HCT116 (cell line): ENCODE data around the gene MADCAM1. TPM values are rescaled to one million over a fixed set of nuclear protein-coding genes. Genes with fewer than 3 reads are reported as not detected.

ENCODE experiments used
- ATAC-seq: fragments of 200-7000 bp; cut with Tn5 transposase; 2 replicates; pipeline ENCODE4 v1.9.1; 2020; ENCODE audit warnings: mild to moderate bottlenecking, moderate library complexity
- BruUV-seq: library from RNA; stranded (reverse); fragments of 400-500 nt; replicated peaks from 2 replicates; lab custom pipeline; 2021; lab: Mats Ljungman, UMichigan
- CTCF ChIA-PET: fragments of 300-600 bp; sonication (Branson Sonifier 250); formaldehyde crosslinking; loops from one replicate; lab custom pipeline; 2021; ENCODE audit warnings: antibody characterized with exemption; lab: Charles Lee
- POLR2A ChIA-PET: fragments of 300-600, 350-600 bp; sonication (Branson Sonifier 250); formaldehyde crosslinking; loops from one replicate; lab custom pipeline; 2021; ENCODE audit warnings: antibody characterized with exemption; lab: Charles Lee
- RAD21 ChIA-PET, 2 experiments: fragments of 300-600 bp; sonication (Branson Sonifier 250); formaldehyde crosslinking; loops; one replicate each; lab custom pipeline; 2023; ENCODE audit warnings: low total read pairs in 2 of 2; ENCODE audit not compliant: uncharacterized antibody in 2 of 2, unreplicated experiment in 2 of 2, low non-redundant PET in 1 of 2; lab: Charles Lee
- DNase-seq: peaks from one replicate; pipeline ENCODE4 v3.0.0-alpha.2; 2010; ENCODE audit warnings: low read depth, low spot score
- H2AFZ ChIP-seq: fragments of 200-600 bp; shearing (Covaris generic), sonication (generic); 2 replicates; pipeline ENCODE4 v1.6.1; 2017; ENCODE audit warnings: low read depth, mixed run types, mixed read lengths, antibody characterized with exemption, low read length; ENCODE audit not compliant: poor library complexity, severe bottlenecking
- H3K27ac ChIP-seq: 2 replicates; pipeline ENCODE4 v1.5.1; 2012; ENCODE audit warnings: low read depth, low read length
- H3K27me3 ChIP-seq: fragments of 200-600 bp; sonication (generic); 2 replicates; pipeline ENCODE4 v1.6.1; 2016; ENCODE audit warnings: mixed run types, low read length, mixed read lengths; ENCODE audit not compliant: insufficient read depth
- H3K36me3 ChIP-seq, 2 experiments: fragments of 200-500 bp in 1 of 2; fragments of 200-600 bp in 1 of 2; sonication (Bioruptor generic) in 1 of 2; sonication (generic) in 1 of 2; 2 replicates each; pipeline versions ENCODE4 v1.5.1 to v1.6.1; 2014 to 2016; ENCODE audit warnings: low read length in 2 of 2, inconsistent platforms in 1 of 2, mixed read lengths in 1 of 2, mixed run types in 1 of 2; ENCODE audit not compliant: insufficient read depth in 2 of 2, control insufficient read depth in 1 of 2
- H3K4me1 ChIP-seq, 2 experiments: fragments of 200-600 bp in 1 of 2; sonication (generic) in 1 of 2; 2 replicates each; pipeline versions ENCODE4 v1.5.1 to v1.6.1; 2012 to 2017; ENCODE audit warnings: low read length in 2 of 2, inconsistent platforms in 1 of 2, mild to moderate bottlenecking in 1 of 2, mixed read lengths in 1 of 2, mixed run types in 1 of 2, moderate library complexity in 1 of 2; ENCODE audit not compliant: insufficient read depth in 2 of 2, control insufficient read depth in 1 of 2
- H3K4me2 ChIP-seq: fragments of 200-600 bp; sonication (generic); 2 replicates; pipeline ENCODE4 v1.6.1; 2017; ENCODE audit warnings: mixed run types, low read length, mixed read lengths
- H3K4me3 ChIP-seq, 2 experiments: fragments of 200-600 bp in 1 of 2; sonication (generic) in 1 of 2; replicated peaks in 1 of 2; 2 replicates each; pipeline ENCODE4 v1.5.1; 2011 to 2016; ENCODE audit warnings: low read length in 2 of 2, control low read depth in 1 of 2, low read depth in 1 of 2, mild to moderate bottlenecking in 1 of 2, mixed read lengths in 1 of 2, mixed run types in 1 of 2
- H3K79me2 ChIP-seq: fragments of 200-600 bp; sonication (generic); 2 replicates; pipeline ENCODE4 v1.6.1; 2017; ENCODE audit warnings: mild to moderate bottlenecking, mixed run types, low read length, moderate library complexity, mixed read lengths; ENCODE audit not compliant: insufficient read depth
- H3K9ac ChIP-seq: fragments of 200-600 bp; sonication (generic); 2 replicates; pipeline ENCODE4 v1.6.1; 2016; ENCODE audit warnings: low read length, mixed read lengths
- H3K9me2 ChIP-seq: fragments of 200-600 bp; sonication (generic), shearing (Covaris generic); 2 replicates; pipeline ENCODE4 v1.6.1; 2017; ENCODE audit warnings: mixed run types, mild to moderate bottlenecking, moderate library complexity; ENCODE audit not compliant: insufficient read depth
- H3K9me3 ChIP-seq, 2 experiments: fragments of 200-500 bp in 1 of 2; fragments of 200-600 bp in 1 of 2; sonication (Bioruptor generic) in 1 of 2; sonication (generic) in 1 of 2; 2 replicates each; pipeline ENCODE4 v1.6.1; 2014 to 2017; ENCODE audit warnings: low read length in 2 of 2, mixed read lengths in 2 of 2, inconsistent platforms in 1 of 2, low read depth in 1 of 2, mild to moderate bottlenecking in 1 of 2, mixed run types in 1 of 2, moderate library complexity in 1 of 2; ENCODE audit not compliant: control insufficient read depth in 1 of 2, insufficient read depth in 1 of 2
- H4K20me1 ChIP-seq: fragments of 200-600 bp; sonication (generic), shearing (Covaris generic); 2 replicates; pipeline ENCODE4 v1.6.1; 2017; ENCODE audit warnings: mixed run types, mild to moderate bottlenecking, moderate library complexity; ENCODE audit not compliant: insufficient read depth
- ELF1 ChIP-seq: IDR thresholded peaks from 2 replicates; pipeline ENCODE4 v1.6.1; 2012; ENCODE audit warnings: low read depth, borderline replicate concordance
- EZH2phosphoT487 ChIP-seq: fragments of 200-600 bp; IDR thresholded peaks from 2 replicates; pipeline ENCODE4 v1.6.1; 2018; ENCODE audit warnings: antibody characterized with exemption, borderline replicate concordance
- FOSL1 ChIP-seq: IDR thresholded peaks from 2 replicates; pipeline ENCODE4 v1.6.1; 2012; ENCODE audit warnings: low read depth
- JUND ChIP-seq: IDR thresholded peaks from 2 replicates; pipeline ENCODE4 v1.6.1; 2012
- POLR2A ChIP-seq: IDR thresholded peaks from 2 replicates; pipeline ENCODE4 v1.7.0; 2011; ENCODE audit warnings: borderline replicate concordance; ENCODE audit not compliant: insufficient read depth, insufficient read length; ENCODE audit errors: extremely low read depth
- POLR2AphosphoS5 ChIP-seq: IDR thresholded peaks from 2 replicates; pipeline ENCODE4 v1.6.1; 2011; ENCODE audit warnings: mild to moderate bottlenecking, low read depth, low read length, moderate library complexity
- RAD21 ChIP-seq: IDR thresholded peaks from 2 replicates; pipeline ENCODE4 v1.6.1; 2012; ENCODE audit warnings: low read depth, mild to moderate bottlenecking
- SIN3A ChIP-seq: IDR thresholded peaks from 2 replicates; pipeline ENCODE4 v1.6.1; 2012; ENCODE audit warnings: low read depth
- SP1 ChIP-seq: IDR thresholded peaks from 2 replicates; pipeline ENCODE4 v1.6.1; 2012; ENCODE audit warnings: low read depth
- SRF ChIP-seq: IDR thresholded peaks from 2 replicates; pipeline ENCODE4 v1.6.1; 2012; ENCODE audit warnings: low read depth
- TCF7L2 ChIP-seq: IDR thresholded peaks from 2 replicates; pipeline ENCODE4 v1.7.0; 2011; ENCODE audit warnings: borderline replicate concordance, inconsistent platforms; ENCODE audit not compliant: insufficient read depth, insufficient read length; ENCODE audit errors: extremely low read depth
- YY1 ChIP-seq: IDR thresholded peaks from 2 replicates; pipeline ENCODE4 v1.6.1; 2011; ENCODE audit warnings: low read length, low read depth, moderate library complexity, mild to moderate bottlenecking; ENCODE audit not compliant: insufficient replicate concordance; ENCODE audit errors: extremely low read depth
- ZNF274 ChIP-seq: fragments of 200-500 bp; sonication (Bioruptor generic); IDR thresholded peaks from 2 replicates; pipeline ENCODE4 v1.6.1; 2014; ENCODE audit warnings: mild to moderate bottlenecking, low read depth, low read length, inconsistent platforms
- intact Hi-C: fragments of 100-400 bp; cut with micrococcal nuclease; formaldehyde crosslinking; loops from 2 replicates; pipeline ENCODE4 v1.10.0; 2022
- total RNA-seq: library from RNA; stranded (reverse); gene quantifications from one replicate; pipeline ENCODE4 v1.2.1, GENCODE V29; 2021; ENCODE audit not compliant: unreplicated experiment
- TF ChIP-seq, protein P1 (sequence below): IDR thresholded peaks from 2 replicates; pipeline ENCODE4 v1.6.1; 2012
- TF ChIP-seq, protein P2 (sequence below): IDR thresholded peaks from 2 replicates; pipeline ENCODE4 v1.6.1; 2012; ENCODE audit warnings: low read depth
- TF ChIP-seq, protein P3 (sequence below): IDR thresholded peaks from 2 replicates; pipeline ENCODE4 v1.6.1; 2012

The MADCAM1 gene
- total RNA-seq, 1 experiment from 2014 or later = 0.57 TPM

DNA sequence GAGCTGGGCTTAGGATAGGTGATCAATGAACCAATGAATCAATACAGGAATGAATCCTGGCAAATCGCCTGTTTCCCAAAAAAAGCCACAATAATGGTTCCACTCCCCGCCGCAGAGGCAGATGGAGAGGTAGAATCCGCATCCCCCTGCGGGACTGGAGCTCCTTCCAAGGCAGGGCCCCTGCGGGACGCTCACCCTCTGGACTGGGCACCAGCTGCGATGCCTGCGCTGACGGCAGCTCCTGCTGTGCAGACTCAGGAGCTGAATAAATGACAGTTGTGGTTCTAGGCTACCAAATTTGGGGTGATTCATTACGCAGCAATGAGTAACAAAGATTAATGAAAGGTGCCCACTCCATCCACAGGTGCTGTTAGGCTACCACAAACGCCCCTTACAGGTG, 26.4 kb downstream of the MADCAM1 start:
- H3K9ac ChIP-seq = no peak overlapping the region
- no peak overlapping the region for H3K4me2 ChIP-seq
- H4K20me1 ChIP-seq = no peaks in the 10 kb centered on the region
- no peaks in the 10 kb centered on the region for H3K36me3 ChIP-seq
- CTCF ChIA-PET = interaction anchor here (3.3 kb wide), 1 partner anchor 12 kb away, joined by 28 read pairs; no protein-coding TSS in a partner anchor
- no peaks in the 10 kb centered on the region for H3K9me3 ChIP-seq
- ATAC-seq (no peak), DNase-seq (no peak)
- no peaks in the 10 kb centered on the region for H3K9me2 ChIP-seq
- RAD21 ChIA-PET = no interaction called here
- H3K27me3 ChIP-seq = no peaks in the 10 kb centered on the region
- H3K4me3 ChIP-seq = no peak overlapping the region
- POLR2A ChIA-PET = no interaction called here
- no peak overlapping the region for H2AFZ ChIP-seq
- intact Hi-C loops = no loop called here
- no peaks in the 10 kb centered on the region for H3K79me2 ChIP-seq
- no TSS peak for BruUV-seq
- no peak for TF ChIP-seq POLR2A
- no peak for TF ChIP-seq SP1
- TF ChIP-seq FOSL1 = no peak
- TF ChIP-seq SIN3A = no peak
- TF ChIP-seq, protein P1, sequence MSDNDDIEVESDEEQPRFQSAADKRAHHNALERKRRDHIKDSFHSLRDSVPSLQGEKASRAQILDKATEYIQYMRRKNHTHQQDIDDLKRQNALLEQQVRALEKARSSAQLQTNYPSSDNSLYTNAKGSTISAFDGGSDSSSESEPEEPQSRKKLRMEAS = no peak
- TF ChIP-seq POLR2AphosphoS5 = no peak
- TF ChIP-seq RAD21 = no peak
- no peak for TF ChIP-seq JUND
- no peak for TF ChIP-seq SRF
- TF ChIP-seq, protein P2, sequence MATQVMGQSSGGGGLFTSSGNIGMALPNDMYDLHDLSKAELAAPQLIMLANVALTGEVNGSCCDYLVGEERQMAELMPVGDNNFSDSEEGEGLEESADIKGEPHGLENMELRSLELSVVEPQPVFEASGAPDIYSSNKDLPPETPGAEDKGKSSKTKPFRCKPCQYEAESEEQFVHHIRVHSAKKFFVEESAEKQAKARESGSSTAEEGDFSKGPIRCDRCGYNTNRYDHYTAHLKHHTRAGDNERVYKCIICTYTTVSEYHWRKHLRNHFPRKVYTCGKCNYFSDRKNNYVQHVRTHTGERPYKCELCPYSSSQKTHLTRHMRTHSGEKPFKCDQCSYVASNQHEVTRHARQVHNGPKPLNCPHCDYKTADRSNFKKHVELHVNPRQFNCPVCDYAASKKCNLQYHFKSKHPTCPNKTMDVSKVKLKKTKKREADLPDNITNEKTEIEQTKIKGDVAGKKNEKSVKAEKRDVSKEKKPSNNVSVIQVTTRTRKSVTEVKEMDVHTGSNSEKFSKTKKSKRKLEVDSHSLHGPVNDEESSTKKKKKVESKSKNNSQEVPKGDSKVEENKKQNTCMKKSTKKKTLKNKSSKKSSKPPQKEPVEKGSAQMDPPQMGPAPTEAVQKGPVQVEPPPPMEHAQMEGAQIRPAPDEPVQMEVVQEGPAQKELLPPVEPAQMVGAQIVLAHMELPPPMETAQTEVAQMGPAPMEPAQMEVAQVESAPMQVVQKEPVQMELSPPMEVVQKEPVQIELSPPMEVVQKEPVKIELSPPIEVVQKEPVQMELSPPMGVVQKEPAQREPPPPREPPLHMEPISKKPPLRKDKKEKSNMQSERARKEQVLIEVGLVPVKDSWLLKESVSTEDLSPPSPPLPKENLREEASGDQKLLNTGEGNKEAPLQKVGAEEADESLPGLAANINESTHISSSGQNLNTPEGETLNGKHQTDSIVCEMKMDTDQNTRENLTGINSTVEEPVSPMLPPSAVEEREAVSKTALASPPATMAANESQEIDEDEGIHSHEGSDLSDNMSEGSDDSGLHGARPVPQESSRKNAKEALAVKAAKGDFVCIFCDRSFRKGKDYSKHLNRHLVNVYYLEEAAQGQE = no peak
- TF ChIP-seq ELF1 = no peak
- TF ChIP-seq, protein P3, sequence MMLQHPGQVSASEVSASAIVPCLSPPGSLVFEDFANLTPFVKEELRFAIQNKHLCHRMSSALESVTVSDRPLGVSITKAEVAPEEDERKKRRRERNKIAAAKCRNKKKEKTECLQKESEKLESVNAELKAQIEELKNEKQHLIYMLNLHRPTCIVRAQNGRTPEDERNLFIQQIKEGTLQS = no peak
- TF ChIP-seq YY1 = no peak
- TF ChIP-seq ZNF274 = no peak
- no peak for TF ChIP-seq EZH2phosphoT487
- TF ChIP-seq TCF7L2 = no peak
- H3K4me1 ChIP-seq = no peaks in the 10 kb centered on the region
- H3K27ac ChIP-seq = no peak overlapping the region
